ENCODE data around the gene RBPJ. TPM values are rescaled to one million over a fixed set of nuclear protein-coding genes. Genes with fewer than 3 reads are reported as not detected.
A peak's percentile ranks its signal among the peaks of the same experiment; 100 is the strongest.
"Not testable (repeated sequence)": the region's sequence is repeated elsewhere in the genome, so short reads cannot be mapped to it uniquely, and the experiment has no call there.

The RBPJ gene
- polyA plus RNA-seq, 5 donors = 68.4 to 137 (median 100) TPM

GRCh38 chr4:26300314-26301307 is 20.2 kb upstream of the RBPJ start:
- no peak for DNase-seq

- DNase-seq = no peak
These were observed 18.5 kb upstream of the RBPJ start for GRCh38 chr4:26302031-26302899.

- no peak for DNase-seq
These were observed 17.8 kb upstream of the RBPJ start for GRCh38 chr4:26303008-26303407.

- no peak for DNase-seq
These were observed 13.6 kb upstream of the RBPJ start for GRCh38 chr4:26307037-26307800.

- no peak for DNase-seq
These were observed 12.2 kb upstream of the RBPJ start for GRCh38 chr4:26308568-26308967.

- no peak for DNase-seq
These were observed 10.6 kb upstream of the RBPJ start for GRCh38 chr4:26310264-26310663.

GRCh38 chr4:26311633-26312032 is 9.2 kb upstream of the RBPJ start:
- DNase-seq = no peak

- DNase-seq = not testable (repeated sequence)
These were observed 5.4 kb upstream of the RBPJ start for GRCh38 chr4:26315316-26315932.

GRCh38 chr4:26317766-26318165 is 3.0 kb upstream of the RBPJ start:
- DNase-seq = no peak

- peak; percentile 97 to 98 for DNase-seq
These were observed 1.3 kb upstream of the RBPJ start for GRCh38 chr4:26319467-26319948.

GRCh38 chr4:26319949-26320537 is 771 bp upstream of the RBPJ start:
- DNase-seq = no peak

GRCh38 chr4:26321373-26322221 is 783 bp downstream of the RBPJ start:
- DNase-seq = peak; percentile 45 to 49

GRCh38 chr4:26322346-26322745 is 1.5 kb downstream of the RBPJ start:
- no peak for DNase-seq

- no peak for DNase-seq
These were observed 3.0 kb downstream of the RBPJ start for GRCh38 chr4:26323821-26324220.

GRCh38 chr4:26325191-26325590 is 4.4 kb downstream of the RBPJ start:
- no peak for DNase-seq

GRCh38 chr4:26326791-26327190 is 6.0 kb downstream of the RBPJ start:
- DNase-seq = no peak

GRCh38 chr4:26330186-26330787 is 9.5 kb downstream of the RBPJ start:
- DNase-seq = peak in 1 of 2 donors; percentile 36

- DNase-seq = no peak
These were observed 10.1 kb downstream of the RBPJ start for GRCh38 chr4:26330946-26331345.

GRCh38 chr4:26331380-26331950 is 10.7 kb downstream of the RBPJ start:
- no peak for DNase-seq
